HG03354 (cell line): ENCODE measurements around the gene ATRNL1.
"Not testable (repeated sequence)": the region's sequence is repeated elsewhere in the genome, so short reads cannot be mapped to it uniquely, and the experiment has no call there.

Source experiments
- ATAC-seq: cut with Tn5 transposase; IDR thresholded peaks from one replicate; pipeline ENCODE4 v1.9.1; 2021; ENCODE audit warnings: mild to moderate bottlenecking; ENCODE audit not compliant: unreplicated experiment, poor library complexity, severe bottlenecking

Gene ATRNL1

DNA sequence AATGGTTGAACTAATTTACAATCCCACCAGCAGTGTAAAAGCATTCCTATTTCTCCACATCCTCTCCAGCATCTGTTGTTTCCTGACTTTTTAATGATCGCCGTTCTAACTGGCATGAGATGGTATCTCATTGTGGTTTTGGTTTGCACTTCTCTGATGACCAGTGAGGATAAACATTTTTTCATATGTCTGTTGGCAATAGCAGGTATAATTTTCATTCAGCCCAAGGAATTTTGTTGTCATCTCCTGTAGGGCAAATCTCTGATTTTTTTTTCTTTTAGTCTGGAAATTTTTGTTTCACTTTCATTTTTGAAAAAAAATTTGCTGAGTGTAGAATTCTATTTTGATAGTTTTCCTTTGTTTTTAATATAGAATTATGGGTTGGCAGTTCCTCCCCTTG is 114.1 kb downstream of the ATRNL1 start:
- not testable (repeated sequence) for ATAC-seq

- ATAC-seq, result no peak
Measured at GRCh38 chr10:115209133-115209532, 116.0 kb downstream of the ATRNL1 start.

DNA sequence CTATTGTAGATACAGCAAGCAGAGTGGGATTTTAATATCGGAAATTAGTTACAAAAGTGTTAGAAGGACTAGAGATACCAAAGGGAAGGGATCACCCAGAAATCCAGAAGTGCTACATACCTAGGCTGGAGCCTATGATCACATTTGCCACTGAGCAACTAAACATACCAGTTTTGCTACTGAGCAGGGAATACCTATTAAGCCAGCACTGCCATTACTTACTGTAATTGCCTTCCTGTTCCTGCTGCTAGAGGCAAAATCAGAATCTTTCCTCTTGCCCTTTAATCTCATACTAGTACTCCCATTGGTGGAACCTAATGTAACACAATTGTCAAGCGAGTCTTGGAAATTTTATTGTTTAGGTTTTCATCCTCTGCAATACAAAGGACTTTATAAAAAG is 121.7 kb downstream of the ATRNL1 start:
- ATAC-seq, result no peak

- no peak for ATAC-seq
Measured at GRCh38 chr10:115219203-115219602, 126.0 kb downstream of the ATRNL1 start.

GRCh38 chr10:115222039-115222438 is 128.9 kb downstream of the ATRNL1 start:
- no peak for ATAC-seq

- ATAC-seq, result no peak
Measured at GRCh38 chr10:115239761-115240160, 146.6 kb downstream of the ATRNL1 start.

GRCh38 chr10:115250784-115251183 is 157.6 kb downstream of the ATRNL1 start:
- ATAC-seq, result no peak

GRCh38 chr10:115253765-115254164 is 160.6 kb downstream of the ATRNL1 start:
- not testable (repeated sequence) for ATAC-seq

- ATAC-seq, result no peak
Measured at GRCh38 chr10:115272482-115272881, 179.3 kb downstream of the ATRNL1 start.

DNA sequence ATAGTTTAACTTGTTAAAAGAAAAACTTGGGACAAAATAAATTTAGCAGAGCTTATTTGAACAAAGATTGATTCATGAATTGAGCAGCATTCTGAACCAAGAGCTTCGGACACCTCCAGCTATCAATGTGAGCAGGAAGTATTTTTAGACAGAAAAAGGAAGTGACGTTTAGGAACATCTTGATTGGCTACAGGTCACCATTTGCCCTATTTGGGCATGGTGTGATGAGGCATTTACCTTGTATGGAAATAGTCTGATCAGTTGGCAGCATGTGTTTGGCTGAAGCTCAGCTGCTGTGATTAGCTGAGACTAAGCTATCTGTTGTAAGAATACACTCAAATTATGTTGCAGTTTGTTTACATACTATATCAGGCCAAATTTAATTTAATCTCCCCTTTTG is 185.1 kb downstream of the ATRNL1 start:
- ATAC-seq, result no peak

DNA sequence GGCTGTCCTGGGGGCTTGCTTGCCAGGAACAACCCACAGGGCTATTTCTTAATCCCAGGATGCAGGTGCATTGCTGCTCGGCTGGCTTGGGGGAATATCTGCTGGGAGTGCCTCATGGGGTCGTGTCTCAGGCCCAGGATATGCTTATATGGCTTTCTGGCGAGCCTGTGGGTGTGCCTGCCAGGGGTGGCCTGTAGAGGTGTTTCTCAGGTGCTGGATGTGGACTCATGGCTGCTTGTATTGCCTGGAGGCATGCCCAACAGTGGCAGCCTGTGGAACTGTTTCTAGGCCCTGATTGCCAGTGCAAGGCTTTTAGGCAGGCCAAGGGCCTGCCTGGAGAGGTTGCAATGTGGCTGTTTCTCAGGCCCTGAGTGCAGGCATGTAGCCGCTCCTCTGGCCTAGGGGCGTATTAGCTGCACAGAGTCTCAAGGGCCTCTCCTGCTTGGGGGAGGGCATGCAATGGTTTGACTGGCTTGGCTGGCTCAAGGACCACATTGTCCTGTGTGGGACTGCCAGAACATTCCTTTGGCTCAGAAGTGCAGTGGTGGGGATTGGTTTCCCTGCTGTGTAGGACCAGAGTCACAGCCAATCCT is 202.1 kb downstream of the ATRNL1 start:
- ATAC-seq, result no peak

DNA sequence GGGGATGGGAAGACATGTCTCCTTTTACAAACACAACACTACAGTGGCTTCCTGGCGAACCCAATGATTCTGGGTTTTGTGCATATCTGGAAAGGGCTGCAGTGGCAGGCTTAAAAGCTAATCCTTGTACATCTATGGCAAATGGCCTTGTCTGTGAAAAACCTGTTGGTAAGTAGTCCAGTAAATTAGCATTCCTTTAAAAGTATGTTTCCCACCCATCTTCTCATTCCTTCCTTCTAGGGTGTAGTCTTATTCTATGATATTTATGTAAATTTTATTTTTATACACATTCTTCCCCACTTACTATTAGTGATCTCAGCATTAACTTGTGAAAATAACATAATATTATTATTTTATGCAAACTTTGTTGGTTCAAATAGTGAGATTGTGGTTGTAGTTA is 206.9 kb downstream of the ATRNL1 start:
- ATAC-seq, result no peak

GRCh38 chr10:115319669-115320068 is 226.5 kb downstream of the ATRNL1 start:
- ATAC-seq, result not testable (repeated sequence)

DNA sequence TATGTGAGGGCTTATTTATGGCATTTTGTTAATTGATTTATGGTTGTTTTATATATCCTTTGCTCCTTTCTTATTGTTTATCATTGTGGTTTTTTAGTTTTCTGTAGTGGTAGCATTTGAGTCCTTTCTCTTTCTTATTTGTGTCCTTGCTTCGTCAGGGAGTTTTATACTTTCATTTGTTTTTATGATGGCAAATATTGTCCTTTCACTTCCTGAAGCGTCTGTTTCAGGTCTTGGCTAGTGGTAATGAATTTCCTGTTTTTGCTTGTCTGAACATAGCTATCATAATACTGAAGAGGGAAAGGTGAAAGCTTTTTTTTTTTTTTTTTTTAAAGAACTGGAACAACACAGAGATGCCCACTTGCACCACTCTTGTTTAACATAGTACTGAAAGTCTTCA is 228.2 kb downstream of the ATRNL1 start:
- peak; percentile 49 for ATAC-seq

DNA sequence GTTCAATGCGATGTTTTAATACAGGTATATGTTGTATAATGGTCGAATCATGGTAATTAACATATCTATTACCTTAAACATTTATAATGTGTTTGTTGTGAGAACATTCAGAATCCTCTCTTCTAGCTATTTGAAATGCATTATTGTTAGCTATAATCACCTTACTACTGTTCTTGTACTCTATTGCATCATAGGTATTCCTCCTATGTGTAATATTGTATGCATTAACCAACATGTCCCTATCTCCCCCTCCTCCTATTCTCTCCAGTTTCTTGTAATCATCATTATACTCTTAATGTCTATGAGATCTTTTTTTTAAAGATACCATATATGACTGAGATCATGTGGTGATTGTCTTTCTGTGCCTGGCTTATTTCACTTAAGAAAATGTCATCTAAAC is 235.2 kb downstream of the ATRNL1 start:
- ATAC-seq, result no peak

- no peak for ATAC-seq
Measured at GRCh38 chr10:115335366-115335765, 242.2 kb downstream of the ATRNL1 start.

DNA sequence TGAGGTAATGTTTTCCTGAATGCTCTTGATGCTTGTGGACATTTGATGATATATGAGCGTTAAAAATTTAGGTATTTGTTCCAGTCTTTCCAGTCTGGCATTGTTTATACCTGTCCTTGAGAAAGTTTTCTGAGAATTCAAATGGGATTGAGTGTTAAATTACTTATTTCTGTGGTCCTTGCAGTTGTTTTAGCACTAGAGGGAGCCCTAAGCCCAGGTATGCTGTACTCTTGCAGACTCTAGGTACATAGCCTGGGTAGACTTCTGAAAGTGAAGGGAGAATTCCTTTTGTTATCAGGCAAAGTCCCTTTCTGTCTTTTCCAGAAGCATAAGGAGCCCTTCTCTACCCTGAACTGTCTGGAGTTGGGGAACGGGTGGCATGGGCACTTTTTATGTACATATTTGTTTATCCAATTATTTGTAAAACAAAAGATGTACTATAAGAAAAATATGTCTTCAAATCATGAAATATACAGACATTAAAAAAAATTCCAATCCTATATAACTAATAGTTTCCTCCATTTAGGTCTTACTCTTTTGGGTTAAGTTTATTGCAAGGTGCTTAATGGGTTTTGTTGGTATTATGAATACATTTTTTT is 262.1 kb downstream of the ATRNL1 start:
- ATAC-seq, result peak; percentile 94

DNA sequence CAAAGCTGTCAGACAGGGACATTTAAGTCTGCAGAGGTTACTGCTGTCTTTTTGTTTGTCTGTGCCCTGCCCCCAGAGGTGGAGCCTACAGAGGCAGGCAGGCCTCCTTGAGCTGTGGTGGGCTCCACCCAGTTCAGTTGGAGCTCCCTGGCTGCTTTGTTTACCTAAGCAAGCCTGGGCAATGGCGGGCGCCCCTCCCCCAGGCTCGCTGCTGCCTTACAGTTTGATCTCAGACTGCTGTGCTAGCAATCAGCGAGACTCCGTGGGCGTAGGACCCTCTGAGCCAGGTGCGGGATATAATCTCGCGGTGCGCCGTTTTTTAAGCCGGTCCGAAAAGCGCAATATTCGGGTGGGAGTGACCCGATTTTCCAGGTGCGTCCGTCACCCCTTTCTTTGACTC is 274.8 kb downstream of the ATRNL1 start:
- ATAC-seq, result not testable (repeated sequence)

DNA sequence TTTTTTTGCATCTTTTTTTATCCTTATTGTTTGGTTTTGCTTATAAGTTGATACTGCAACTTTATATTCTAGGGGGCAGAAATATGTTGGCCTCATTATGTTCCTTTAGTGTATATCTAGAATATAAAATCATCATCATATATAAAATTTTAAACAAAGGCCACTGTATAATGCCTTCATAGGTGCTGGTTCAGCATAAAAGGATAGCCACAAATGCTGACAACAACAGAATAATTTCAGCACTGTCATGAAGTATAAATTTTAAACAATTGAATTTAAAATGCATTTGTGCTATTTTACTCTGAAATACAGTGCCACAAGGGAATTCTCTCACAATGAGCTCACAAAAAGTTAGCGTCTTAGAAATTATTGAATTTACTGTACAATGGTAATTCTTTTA is 285.9 kb downstream of the ATRNL1 start:
- no peak for ATAC-seq

- ATAC-seq, result no peak
Measured at GRCh38 chr10:115384665-115385064, 291.5 kb downstream of the ATRNL1 start.

DNA sequence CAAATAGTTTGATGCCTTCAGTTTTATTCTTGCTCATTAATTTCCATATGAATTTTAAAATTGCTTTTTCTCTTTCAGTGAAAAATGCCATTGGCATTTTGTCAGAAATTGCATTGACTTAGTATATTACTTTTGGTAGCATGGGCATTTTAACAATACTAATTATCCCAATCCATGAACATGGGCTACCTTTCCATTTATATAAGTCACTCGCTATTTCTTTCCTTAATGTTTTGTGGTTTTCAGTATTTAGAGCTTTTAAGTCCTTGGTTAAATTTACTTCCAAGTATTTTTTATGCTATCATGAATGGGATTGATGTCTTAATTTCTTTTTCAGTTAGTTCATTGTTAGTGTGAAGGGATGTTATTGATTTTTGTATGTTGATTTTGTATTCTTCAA is 297.4 kb downstream of the ATRNL1 start:
- no peak for ATAC-seq

DNA sequence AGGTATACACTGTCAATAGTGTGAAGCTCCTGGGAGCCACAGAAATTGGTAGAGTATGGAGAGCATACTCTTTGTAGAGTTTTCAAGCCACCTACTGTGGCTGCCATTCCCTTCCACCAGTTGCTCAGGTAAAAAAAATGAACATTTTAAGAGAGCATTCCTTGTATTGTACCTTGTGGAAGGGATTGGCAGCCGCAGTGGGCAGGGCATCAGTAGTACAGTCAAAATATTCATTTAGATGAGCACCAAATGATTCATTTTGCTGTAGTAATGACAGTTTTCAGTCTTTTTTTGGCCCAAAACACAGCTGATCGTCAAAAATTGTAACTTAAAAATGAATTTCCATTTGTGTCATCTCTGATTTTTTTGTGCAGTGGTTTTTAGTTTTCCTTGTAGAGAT is 304.9 kb downstream of the ATRNL1 start:
- no peak for ATAC-seq
